HL-60 (cell line): Measurements from ENCODE around the gene CAPRIN2.

Experiments used
- CTCF ChIP-seq: IDR thresholded peaks from one replicate; pipeline ENCODE4 v1.5.1; 2011; ENCODE audit warnings: low read length, control low read depth, inconsistent platforms; ENCODE audit not compliant: insufficient read depth
- POLR2AphosphoS5 ChIP-seq: IDR thresholded peaks from 2 replicates; pipeline ENCODE4 v1.6.1; 2012; ENCODE audit warnings: low read depth

GRCh38 chr12:30795410-30796312 lies 40.9 kb upstream of the CAPRIN2 start:
- TF ChIP-seq POLR2AphosphoS5 (no peak), CTCF (no peak)
